CD8-positive, alpha-beta memory T cell (primary cell): Measurements from ENCODE around the gene SLC29A3. TPM values are rescaled to one million over a fixed set of nuclear protein-coding genes. Genes with fewer than 3 reads are reported as not detected.

Source experiments
- CTCF ChIA-PET: fragments of 350-600 bp; sonication (Branson Sonifier 250); formaldehyde crosslinking; loops from one replicate; lab custom pipeline; 2021; ENCODE audit warnings: antibody characterized with exemption; lab: Charles Lee
- POLR2A ChIA-PET: fragments of 350-600 bp; sonication (Branson Sonifier 250); formaldehyde crosslinking; loops from one replicate; lab custom pipeline; 2021; ENCODE audit warnings: antibody characterized with exemption; lab: Charles Lee
- DNase-seq, 5 donors: peaks; one replicate each; pipeline versions ENCODE4 v3.0.0 to v3.0.0-alpha.2; 2020 to 2022; ENCODE audit warnings: mixed read lengths in 1 of 5
- H3K27ac ChIP-seq: one replicate; pipeline ENCODE4 v1.7.0; 2013; ENCODE audit warnings: low read depth, mild to moderate bottlenecking, low read length, moderate library complexity
- H3K27me3 ChIP-seq: 2 replicates; pipeline ENCODE4 v1.7.0; 2013; ENCODE audit warnings: low read length, mild to moderate bottlenecking; ENCODE audit not compliant: insufficient read depth, poor library complexity, severe bottlenecking
- H3K36me3 ChIP-seq: 2 replicates; pipeline ENCODE4 v1.7.0; 2013; ENCODE audit warnings: mild to moderate bottlenecking, low read length, moderate library complexity; ENCODE audit not compliant: insufficient read depth
- H3K4me1 ChIP-seq: 2 replicates; pipeline ENCODE4 v1.7.0; 2013; ENCODE audit warnings: mild to moderate bottlenecking, low read length, moderate library complexity; ENCODE audit not compliant: insufficient read depth
- H3K4me3 ChIP-seq: 2 replicates; pipeline ENCODE4 v1.7.0; 2013; ENCODE audit warnings: mild to moderate bottlenecking, low read length
- H3K9me3 ChIP-seq: 2 replicates; pipeline ENCODE4 v1.7.0; 2013; ENCODE audit warnings: mild to moderate bottlenecking, low read length
- H3K27ac Mint-ChIP-seq, 8 donors: one replicate each; pipeline ENCODE4 v1.8.0; 2020 to 2021; ENCODE audit warnings: mixed read lengths in 8 of 8, mild to moderate bottlenecking in 6 of 8, inconsistent platforms in 3 of 8, moderate library complexity in 3 of 8
- H3K27me3 Mint-ChIP-seq, 2 donors: one replicate each; pipeline ENCODE4 v1.8.0; 2020 to 2021; ENCODE audit warnings: mixed read lengths in 2 of 2, mild to moderate bottlenecking in 1 of 2, moderate library complexity in 1 of 2
- H3K36me3 Mint-ChIP-seq, 3 donors: one replicate each; pipeline ENCODE4 v1.8.0; 2020 to 2021; ENCODE audit warnings: mixed read lengths in 3 of 3, inconsistent platforms in 1 of 3, mild to moderate bottlenecking in 1 of 3
- H3K4me1 Mint-ChIP-seq, 3 donors: one replicate each; pipeline ENCODE4 v1.8.0; 2020 to 2021; ENCODE audit warnings: mixed read lengths in 3 of 3, inconsistent platforms in 1 of 3, mild to moderate bottlenecking in 1 of 3
- H3K4me3 Mint-ChIP-seq, 7 donors: one replicate each; pipeline ENCODE4 v1.8.0; 2020 to 2021; ENCODE audit warnings: mixed read lengths in 7 of 7, mild to moderate bottlenecking in 6 of 7, moderate library complexity in 4 of 7, inconsistent platforms in 2 of 7
- H3K9me3 Mint-ChIP-seq, 5 donors: one replicate each; pipeline ENCODE4 v1.8.0; 2020 to 2022; ENCODE audit warnings: mixed read lengths in 5 of 5, mild to moderate bottlenecking in 3 of 5, moderate library complexity in 2 of 5, inconsistent platforms in 1 of 5
- polyA plus RNA-seq: library from polyadenylated mRNA; unstranded; fragments of 300-500 nt; fragmentation: Illumina TruSeq; gene quantifications from one replicate; pipeline ENCODE4 v1.2.3, GENCODE V29; 2021
- total RNA-seq, 2 experiments: library from RNA; stranded (reverse); gene quantifications; one replicate each; pipeline ENCODE4 v1.2.3, GENCODE V29; 2021

Gene SLC29A3
- total and polyA plus RNA-seq, 3 experiments from 2014 or later = 6.0 to 11.0 (median 8.2) TPM

DNA sequence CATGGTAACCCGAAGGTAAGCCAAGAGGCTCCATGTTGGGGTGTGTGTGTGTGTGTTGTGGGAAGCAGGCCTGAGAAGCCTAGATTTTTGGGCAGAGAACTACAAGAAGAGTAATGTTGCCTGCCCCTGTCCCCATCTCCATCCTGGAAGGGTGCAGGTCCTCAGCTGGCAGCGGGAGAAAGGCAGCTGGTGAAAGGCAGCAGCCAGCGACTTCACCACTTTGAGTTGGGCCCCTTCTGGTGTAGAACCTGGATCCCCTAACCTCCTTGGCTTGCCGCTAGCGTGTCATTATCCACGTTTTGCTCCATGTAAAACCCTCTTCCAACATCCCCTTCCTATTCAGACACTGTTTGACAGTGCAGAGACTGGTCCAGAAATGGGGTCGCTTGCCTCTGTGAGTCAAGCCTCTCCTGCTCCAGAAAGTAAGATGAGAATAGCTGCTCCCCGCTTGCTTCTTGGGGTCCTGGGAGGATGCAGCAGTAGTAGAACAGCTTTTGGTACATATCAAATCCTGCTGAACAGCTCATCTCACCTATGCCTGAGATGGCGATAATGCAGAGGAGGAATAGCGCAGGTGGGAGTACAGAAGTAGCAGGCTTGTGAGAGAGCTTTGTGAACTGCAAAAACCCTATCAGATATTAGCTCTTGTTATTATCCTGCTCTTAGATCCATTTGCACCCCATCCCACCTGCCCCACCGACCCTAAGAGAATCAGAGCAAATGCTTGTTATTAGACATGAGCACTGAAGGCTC is 55.6 kb downstream of the SLC29A3 start:
- Histone ChIP-seq H3K27ac (no peak overlapping the region), H3K9me3 (no peaks in the 10 kb centered on the region), H3K4me1 (peaks cover 5% of the 10 kb centered on the region), H3K36me3 (no peaks in the 10 kb centered on the region), H3K4me3 (no peak overlapping the region), H3K27me3 (no peaks in the 10 kb centered on the region)
- H3K27ac Mint-ChIP-seq = no peak overlapping the region
- peaks cover 12 to 26% of the 10 kb centered on the region in 2 donors for H3K27me3 Mint-ChIP-seq
- H3K36me3 Mint-ChIP-seq = no peaks in the 10 kb centered on the region
- H3K9me3 Mint-ChIP-seq = no peaks in the 10 kb centered on the region
- no peak for DNase-seq
- peaks cover 5 to 14% (median 10%) of the 10 kb centered on the region in 3 donors for H3K4me1 Mint-ChIP-seq
- ChIA-PET CTCF (interaction anchor here (1.5 to 3.7 kb wide), 2 partner anchors 9 to 60 kb away, joined by 3 to 17 read pairs; no protein-coding TSS in a partner anchor), POLR2A (no interaction called here)
- peak overlapping the region in 1 of 7 donors; percentile 23 for H3K4me3 Mint-ChIP-seq

DNA sequence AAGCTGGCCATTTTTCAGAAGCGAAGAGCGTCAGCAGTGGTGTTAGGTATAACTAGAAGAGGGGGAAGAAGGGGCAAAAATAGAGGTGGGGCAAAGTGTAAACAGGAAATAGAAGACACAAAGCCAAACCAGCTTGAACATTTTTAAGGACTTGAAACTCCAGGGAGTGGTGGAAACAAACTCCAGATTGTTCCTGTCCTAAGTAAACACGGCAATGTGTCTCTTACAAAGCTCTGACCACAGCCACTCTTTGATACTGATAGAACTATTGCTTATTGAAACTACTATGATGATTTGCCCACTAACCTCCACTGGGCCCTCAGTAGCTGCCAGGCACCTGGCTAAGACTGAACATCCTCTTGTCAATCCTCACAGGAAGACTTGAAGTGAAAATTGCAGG is 56.9 kb downstream of the SLC29A3 start:
- CTCF ChIA-PET = interaction anchor here (1.7 to 3.7 kb wide), 2 partner anchors 9 to 61 kb away, joined by 11 to 17 read pairs; no protein-coding TSS in a partner anchor
- H3K4me1 ChIP-seq = peaks cover 5% of the 10 kb centered on the region
- H3K36me3 ChIP-seq = no peaks in the 10 kb centered on the region
- Mint-ChIP-seq H3K9me3 (no peaks in the 10 kb centered on the region), H3K27ac (peak overlapping the region in 4 of 8 donors; percentile 23 to 68 (median 54)), H3K36me3 (no peaks in the 10 kb centered on the region), H3K4me1 (peaks cover 5 to 14% (median 10%) of the 10 kb centered on the region in 3 donors), H3K4me3 (peak overlapping the region; percentile 43 to 80 (median 70)), H3K27me3 (peaks cover 10 to 25% of the 10 kb centered on the region in 2 donors)
- H3K4me3 ChIP-seq = no peak overlapping the region
- POLR2A ChIA-PET = no interaction called here
- no peak overlapping the region for H3K27ac ChIP-seq
- no peak for DNase-seq
- H3K27me3 ChIP-seq = no peaks in the 10 kb centered on the region
- no peaks in the 10 kb centered on the region for H3K9me3 ChIP-seq

DNA sequence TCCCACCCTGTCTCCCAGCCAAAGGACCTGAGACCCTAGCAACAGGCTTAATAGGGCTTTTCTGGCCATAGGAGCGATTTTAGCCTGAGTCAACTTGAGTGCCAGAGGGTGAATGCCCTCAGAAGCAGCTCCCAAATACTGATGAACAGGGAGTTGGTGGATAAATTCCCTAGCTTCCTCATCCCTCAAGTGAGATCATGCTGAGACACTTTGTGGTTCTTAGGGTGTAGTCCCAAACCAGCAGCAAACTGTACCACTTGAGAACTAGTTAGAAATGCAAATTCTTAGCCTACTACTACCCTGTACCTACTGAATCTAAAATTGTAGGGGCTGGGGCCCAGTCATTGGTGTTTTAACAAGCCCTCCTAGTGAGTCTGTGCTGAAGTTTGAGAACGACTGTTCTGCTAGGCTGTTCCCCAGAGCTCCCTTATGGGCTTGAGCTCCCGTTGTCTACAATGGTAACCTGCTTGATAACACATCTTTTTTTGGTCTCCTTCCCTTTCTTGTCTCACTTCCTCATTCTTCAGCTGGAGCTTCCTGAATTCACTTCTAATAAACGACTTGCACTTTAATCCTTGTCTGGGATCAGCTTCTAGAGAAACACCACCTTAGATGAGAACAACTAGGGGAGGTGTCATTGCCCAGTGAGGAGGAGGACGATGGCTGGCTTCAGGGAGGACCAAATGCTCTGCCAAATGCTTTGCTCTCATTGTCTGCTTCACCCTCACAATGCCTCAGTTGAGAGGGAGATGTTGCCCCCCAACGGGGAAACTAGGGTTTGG is 59.5 kb downstream of the SLC29A3 start:
- Histone ChIP-seq H3K36me3 (no peaks in the 10 kb centered on the region), H3K4me1 (peaks cover 5% of the 10 kb centered on the region), H3K27ac (no peak overlapping the region), H3K9me3 (no peaks in the 10 kb centered on the region), H3K4me3 (no peak overlapping the region), H3K27me3 (no peaks in the 10 kb centered on the region)
- Mint-ChIP-seq H3K36me3 (no peaks in the 10 kb centered on the region), H3K27ac (peak overlapping the region in 1 of 8 donors; percentile 56), H3K9me3 (no peaks in the 10 kb centered on the region), H3K27me3 (peaks cover 1 to 4% of the 10 kb centered on the region in 2 donors), H3K4me1 (peaks cover 5 to 14% (median 10%) of the 10 kb centered on the region in 3 donors), H3K4me3 (peak overlapping the region in 3 of 7 donors; percentile 9 to 75 (median 57))
- ChIA-PET POLR2A (interaction anchor here (0.7 kb wide), 1 partner anchor 199 kb away, joined by 3 read pairs; no protein-coding TSS in a partner anchor), CTCF (interaction anchor here (0.8 to 1.9 kb wide), 3 partner anchors 59 to 460 kb away, joined by 3 to 4 read pairs (median 4); partner anchors contain the start of gene SLC29A3)
- DNase-seq = no peak

DNA sequence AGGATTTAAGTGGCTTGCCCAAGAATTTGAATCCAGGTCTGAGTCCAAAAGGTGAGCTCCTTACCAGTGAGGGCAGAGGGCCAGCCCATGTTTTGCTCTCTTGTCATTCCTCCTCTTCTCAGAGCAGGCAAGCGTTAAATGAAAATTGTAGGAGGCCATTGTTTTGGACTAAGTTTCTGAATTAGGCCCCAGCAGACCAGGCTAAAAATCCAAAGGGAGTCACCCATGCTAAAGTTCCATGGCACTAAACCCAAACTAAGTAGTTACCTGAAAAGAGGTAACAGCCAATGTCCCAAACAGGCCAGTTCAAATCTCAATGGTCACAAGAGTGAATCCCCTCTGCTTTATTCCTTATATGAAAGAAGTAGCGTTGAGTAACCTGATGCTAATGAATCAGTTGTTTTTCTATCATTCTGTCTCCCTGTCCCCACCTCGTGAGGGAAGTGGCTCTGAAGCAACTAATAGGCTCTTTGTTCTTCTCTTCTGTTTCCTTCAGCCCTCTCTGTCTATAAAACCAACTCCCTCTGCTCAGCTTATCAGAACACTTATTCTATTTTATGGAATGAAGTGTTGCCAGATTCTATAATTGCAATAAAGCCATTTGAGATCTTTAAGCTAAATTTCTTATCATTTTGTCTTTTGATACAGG is 60.2 kb downstream of the SLC29A3 start:
- Mint-ChIP-seq H3K9me3 (no peaks in the 10 kb centered on the region), H3K27ac (peak overlapping the region in 1 of 8 donors; percentile 56), H3K4me1 (peaks cover 5 to 14% (median 10%) of the 10 kb centered on the region in 3 donors), H3K27me3 (peaks cover 0 to 1% of the 10 kb centered on the region in 2 donors), H3K4me3 (peak overlapping the region in 2 of 7 donors; percentile 20 to 75), H3K36me3 (no peaks in the 10 kb centered on the region)
- ChIA-PET POLR2A (no interaction called here), CTCF (interaction anchor here (1.7 to 1.9 kb wide), 2 partner anchors 60 to 432 kb away, joined by 4 read pairs; partner anchors contain the start of gene SLC29A3)
- H3K4me1 ChIP-seq = peaks cover 5% of the 10 kb centered on the region
- H3K27me3 ChIP-seq = no peaks in the 10 kb centered on the region
- no peak for DNase-seq
- no peaks in the 10 kb centered on the region for H3K36me3 ChIP-seq
- H3K27ac ChIP-seq = no peak overlapping the region
- no peaks in the 10 kb centered on the region for H3K9me3 ChIP-seq
- H3K4me3 ChIP-seq = no peak overlapping the region

DNA sequence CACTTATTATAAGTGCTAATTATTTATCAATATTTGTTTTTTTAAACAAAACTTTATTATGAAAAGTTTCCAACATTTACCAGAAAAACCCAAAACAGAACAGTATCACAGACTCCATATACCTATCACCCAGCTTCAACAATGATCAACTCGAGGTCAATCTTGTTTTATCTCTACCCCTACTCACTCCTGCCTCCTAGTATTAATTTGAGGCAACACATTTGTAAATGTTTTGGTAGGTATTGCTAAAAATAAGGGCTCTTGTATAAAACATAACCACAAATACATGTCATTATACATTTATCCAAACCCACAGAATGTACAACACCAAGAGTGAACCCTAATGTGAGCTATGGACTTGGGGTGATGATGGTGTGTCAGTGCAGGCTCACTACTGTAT is 61.8 kb downstream of the SLC29A3 start:
- CTCF ChIA-PET = no interaction called here
- Histone ChIP-seq H3K27ac (no peak overlapping the region), H3K27me3 (no peaks in the 10 kb centered on the region), H3K4me3 (no peak overlapping the region), H3K4me1 (peaks cover 5% of the 10 kb centered on the region), H3K9me3 (no peaks in the 10 kb centered on the region), H3K36me3 (no peaks in the 10 kb centered on the region)
- H3K4me1 Mint-ChIP-seq = peaks cover 5 to 10% (median 9%) of the 10 kb centered on the region in 3 donors
- H3K36me3 Mint-ChIP-seq = no peaks in the 10 kb centered on the region
- H3K27ac Mint-ChIP-seq = no peak overlapping the region
- H3K27me3 Mint-ChIP-seq = peaks cover 0 to 1% of the 10 kb centered on the region in 2 donors
- no peaks in the 10 kb centered on the region for H3K9me3 Mint-ChIP-seq
- no peak for DNase-seq
- POLR2A ChIA-PET = no interaction called here
- no peak overlapping the region for H3K4me3 Mint-ChIP-seq

DNA sequence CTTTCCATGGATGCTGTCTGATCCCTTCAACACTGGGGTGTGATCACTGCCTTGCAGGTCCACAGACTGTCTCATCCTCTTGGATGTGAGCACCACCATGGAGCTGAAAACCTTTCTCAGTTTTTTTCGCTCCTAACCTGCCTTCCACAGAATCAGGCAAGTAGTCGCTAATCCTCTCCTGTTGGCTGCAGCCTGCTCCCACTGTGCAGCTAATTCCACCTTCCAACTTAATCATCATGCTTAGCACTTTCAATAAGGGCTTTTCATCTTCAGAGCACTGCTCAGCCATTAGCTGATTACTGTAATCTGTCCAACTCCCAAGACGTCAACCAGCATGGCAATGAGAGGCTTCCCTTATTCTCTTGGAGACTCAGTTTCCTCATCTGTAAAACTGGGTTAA is 62.6 kb downstream of the SLC29A3 start:
- POLR2A ChIA-PET = no interaction called here
- Histone ChIP-seq H3K27ac (no peak overlapping the region), H3K4me3 (no peak overlapping the region), H3K27me3 (no peaks in the 10 kb centered on the region), H3K9me3 (no peaks in the 10 kb centered on the region), H3K36me3 (no peaks in the 10 kb centered on the region), H3K4me1 (peaks cover 3% of the 10 kb centered on the region)
- no peak overlapping the region for H3K4me3 Mint-ChIP-seq
- H3K4me1 Mint-ChIP-seq = peaks cover 4 to 6% (median 5%) of the 10 kb centered on the region in 3 donors
- no peaks in the 10 kb centered on the region for H3K9me3 Mint-ChIP-seq
- peaks cover 1 to 5% of the 10 kb centered on the region in 2 donors for H3K27me3 Mint-ChIP-seq
- CTCF ChIA-PET = no interaction called here
- DNase-seq = no peak
- H3K27ac Mint-ChIP-seq = no peak overlapping the region
- no peaks in the 10 kb centered on the region for H3K36me3 Mint-ChIP-seq

DNA sequence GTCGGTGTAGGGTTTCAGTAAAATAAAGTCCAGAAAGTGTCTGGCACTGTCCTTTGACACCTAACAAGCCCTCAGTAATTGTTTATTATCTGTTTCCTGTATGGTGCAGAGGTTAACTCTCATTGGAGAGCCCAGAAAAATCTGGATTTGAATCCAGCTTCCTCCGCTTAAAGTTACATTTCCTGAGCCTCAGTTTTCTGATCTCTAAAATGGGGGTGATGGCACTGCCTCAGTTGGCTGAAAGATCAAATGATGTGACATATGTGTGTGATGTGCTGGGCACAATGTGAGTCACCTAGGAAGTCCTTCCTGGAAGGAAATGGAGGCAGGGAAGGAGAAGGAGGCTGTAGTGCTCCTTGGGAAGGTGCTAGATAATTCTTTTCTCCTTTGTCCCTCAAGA is 63.0 kb downstream of the SLC29A3 start:
- Mint-ChIP-seq H3K27me3 (peaks cover 1 to 5% of the 10 kb centered on the region in 2 donors), H3K4me1 (peaks cover 4 to 6% (median 5%) of the 10 kb centered on the region in 3 donors), H3K36me3 (no peaks in the 10 kb centered on the region), H3K9me3 (no peaks in the 10 kb centered on the region), H3K4me3 (no peak overlapping the region), H3K27ac (no peak overlapping the region)
- Histone ChIP-seq H3K36me3 (no peaks in the 10 kb centered on the region), H3K4me3 (no peak overlapping the region), H3K4me1 (no peaks in the 10 kb centered on the region), H3K27me3 (no peaks in the 10 kb centered on the region), H3K9me3 (no peaks in the 10 kb centered on the region), H3K27ac (no peak overlapping the region)
- ChIA-PET POLR2A (no interaction called here), CTCF (no interaction called here)
- DNase-seq = no peak
